Islet precursor cell (in vitro differentiated cells): Measurements from ENCODE around the gene SCGB1D1.

Experiments
- DNase-seq: peaks from one replicate; pipeline ENCODE4 v3.0.0-alpha.2; 2018

Gene SCGB1D1

DNA sequence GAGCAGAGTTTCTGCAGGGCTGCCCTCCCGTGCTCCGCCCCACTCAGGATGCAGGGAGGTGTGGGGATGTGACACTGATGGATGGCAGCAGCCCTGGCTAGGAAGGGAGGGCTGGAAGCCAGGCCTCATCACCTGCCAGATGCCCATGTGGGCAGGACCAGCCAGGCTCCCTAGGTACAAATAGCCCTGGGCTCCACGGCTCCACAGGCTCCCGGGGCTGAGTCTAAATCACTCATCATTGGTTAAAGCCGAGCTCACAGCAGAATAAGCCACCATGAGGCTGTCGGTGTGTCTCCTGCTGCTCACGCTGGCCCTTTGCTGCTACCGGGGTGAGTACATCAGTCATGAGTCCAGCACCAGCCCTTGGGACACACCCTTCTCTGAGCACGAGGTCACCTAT, at the start of gene SCGB1D1:
Gene SCGB1D1, plus strand, starts transcription at position 206 of the 400 bp plus-strand sequence. Its CDS starts 69 bp downstream, at position 275.
- no peak for DNase-seq

DNA sequence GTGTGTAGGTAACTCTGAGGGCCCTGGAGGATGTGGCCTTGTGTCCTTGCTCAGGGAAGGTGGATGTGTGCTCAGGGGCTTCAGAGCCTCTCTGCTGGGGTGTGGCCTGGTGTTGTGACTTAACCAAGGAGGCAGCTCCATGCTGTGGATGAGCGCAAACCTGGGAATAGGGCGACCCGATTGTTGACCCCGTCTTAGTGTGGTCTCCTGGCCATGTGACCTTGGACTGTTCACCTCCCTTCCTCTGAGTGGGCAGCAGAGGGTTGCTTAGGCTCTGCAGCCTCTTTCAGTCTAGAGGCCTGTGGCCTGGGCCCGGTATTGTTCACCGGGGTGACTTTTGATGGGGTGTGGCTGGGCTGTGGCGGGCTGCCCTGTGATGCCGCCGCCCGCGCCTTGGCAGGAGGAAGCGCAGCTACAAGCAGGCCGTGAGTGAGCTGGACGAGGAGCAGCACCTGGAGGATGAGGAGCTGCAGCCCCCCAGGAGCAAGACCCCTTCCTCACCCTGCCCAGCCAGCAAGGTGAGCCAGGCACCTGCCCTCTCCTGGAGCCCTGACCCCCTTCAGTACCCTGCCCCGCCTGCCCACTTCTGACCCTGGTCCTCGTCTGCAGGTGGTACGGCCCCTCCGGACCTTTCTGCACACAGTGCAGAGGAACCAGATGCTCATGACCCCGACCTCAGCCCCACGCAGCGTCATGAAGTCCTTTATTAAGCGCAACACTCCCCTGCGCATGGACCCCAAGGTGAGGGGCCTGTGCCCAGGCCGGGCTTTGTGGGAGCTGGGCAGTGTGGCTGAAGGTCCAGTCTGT, 49.5 kb upstream of the SCGB1D1 start:
- DNase-seq, result peak; percentile 42

GRCh38 chr11:62141111-62142042, 48.6 kb upstream of the SCGB1D1 start:
- DNase-seq, result peak; percentile 35

- peak; percentile 43 for DNase-seq
These were observed 48.0 kb upstream of the SCGB1D1 start for GRCh38 chr11:62142043-62142375.

GRCh38 chr11:62142921-62143320, 47.1 kb upstream of the SCGB1D1 start:
- peak; percentile 38 for DNase-seq

DNA sequence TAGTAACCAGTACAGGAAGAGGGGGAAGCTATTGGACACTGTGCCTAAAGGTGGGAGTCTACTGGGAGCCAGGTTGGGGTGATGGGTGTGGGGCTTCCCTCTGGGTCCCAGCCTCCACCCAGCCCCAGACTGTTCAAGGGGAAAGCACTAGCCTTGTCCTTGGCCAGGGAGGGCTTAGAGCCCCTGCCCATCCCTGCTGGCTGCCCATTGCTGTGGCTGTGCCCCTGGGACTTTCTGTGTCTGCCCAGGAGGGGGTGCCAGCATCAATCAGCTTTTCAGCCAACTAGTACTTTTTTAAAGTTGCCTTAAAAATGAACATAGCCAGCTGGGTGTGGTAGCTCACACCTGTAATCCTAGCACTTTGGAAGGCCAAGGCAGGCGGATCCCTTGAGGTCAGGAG, 46.3 kb upstream of the SCGB1D1 start:
- no peak for DNase-seq

GRCh38 chr11:62144641-62145255, 45.3 kb upstream of the SCGB1D1 start:
- DNase-seq, result peak; percentile 42

- peak; percentile 40 for DNase-seq
These were observed 44.6 kb upstream of the SCGB1D1 start for GRCh38 chr11:62145261-62145871.

- no peak for DNase-seq
These were observed 43.4 kb upstream of the SCGB1D1 start for GRCh38 chr11:62146476-62147200.

DNA sequence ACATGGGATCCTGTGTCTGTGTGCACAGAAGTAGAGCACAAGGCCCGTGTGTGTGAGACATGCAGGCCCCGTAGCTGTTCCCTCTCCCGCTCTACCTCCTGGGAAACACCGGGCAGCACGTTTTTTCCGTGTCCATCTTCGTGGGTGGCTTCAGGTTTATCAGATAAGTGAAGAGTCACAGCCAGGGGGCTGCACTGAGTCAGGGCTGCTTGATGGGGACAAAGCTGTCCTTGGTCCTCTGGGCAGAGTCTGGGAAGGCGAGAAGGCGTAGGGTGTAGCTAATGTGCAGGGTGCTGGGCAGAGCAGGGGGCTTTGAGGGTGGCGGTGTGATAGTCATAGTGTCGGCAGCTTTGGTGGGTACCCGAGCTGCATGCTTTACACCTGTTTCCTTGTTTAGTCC, 42.5 kb upstream of the SCGB1D1 start:
- DNase-seq, result peak; percentile 40

- peak; percentile 45 for DNase-seq
These were observed 41.6 kb upstream of the SCGB1D1 start for GRCh38 chr11:62148271-62148980.

GRCh38 chr11:62149986-62150886, 39.8 kb upstream of the SCGB1D1 start:
- peak; percentile 27 for DNase-seq

DNA sequence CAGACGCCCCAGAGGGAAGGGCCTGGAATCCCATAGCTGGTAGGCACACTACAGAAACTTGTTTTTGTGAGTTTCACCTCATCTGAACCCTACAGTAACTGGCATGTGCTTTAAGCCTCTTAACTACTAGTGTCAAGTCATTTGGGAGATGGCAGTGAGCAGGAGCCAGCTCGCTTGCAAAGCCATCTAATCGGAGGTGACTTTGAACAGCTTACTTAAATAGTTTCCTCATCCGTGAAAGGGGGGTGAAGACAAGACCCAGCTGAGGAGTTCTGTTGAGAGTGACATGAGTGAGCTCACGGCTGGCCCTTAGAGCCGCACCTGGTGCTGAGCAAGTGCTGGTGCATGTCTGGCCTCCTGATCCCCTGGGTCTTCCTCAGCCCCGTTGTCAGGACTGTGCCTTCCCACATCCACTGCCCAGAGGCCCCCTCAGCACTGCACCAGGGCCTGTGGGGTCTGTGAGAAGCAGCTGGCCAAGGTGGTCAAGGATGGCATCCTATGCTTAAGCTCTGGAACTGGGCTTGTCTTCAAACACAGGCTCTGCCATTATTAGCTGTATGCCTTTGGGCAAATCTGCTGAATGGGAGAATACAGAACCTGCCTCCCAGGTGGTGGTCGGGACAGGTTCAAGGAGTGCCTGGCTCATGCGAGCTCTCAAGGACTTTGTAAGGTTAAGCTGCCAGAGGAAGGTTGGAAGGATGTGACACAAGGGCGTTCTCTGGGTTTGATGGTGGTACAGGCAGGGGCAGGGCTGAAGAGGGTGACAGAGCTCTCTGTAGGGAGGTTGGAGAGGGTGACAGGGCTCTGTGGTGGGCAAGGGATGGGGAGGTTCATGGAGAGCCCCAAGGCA, 38.9 kb upstream of the SCGB1D1 start:
- DNase-seq, result peak; percentile 35

DNA sequence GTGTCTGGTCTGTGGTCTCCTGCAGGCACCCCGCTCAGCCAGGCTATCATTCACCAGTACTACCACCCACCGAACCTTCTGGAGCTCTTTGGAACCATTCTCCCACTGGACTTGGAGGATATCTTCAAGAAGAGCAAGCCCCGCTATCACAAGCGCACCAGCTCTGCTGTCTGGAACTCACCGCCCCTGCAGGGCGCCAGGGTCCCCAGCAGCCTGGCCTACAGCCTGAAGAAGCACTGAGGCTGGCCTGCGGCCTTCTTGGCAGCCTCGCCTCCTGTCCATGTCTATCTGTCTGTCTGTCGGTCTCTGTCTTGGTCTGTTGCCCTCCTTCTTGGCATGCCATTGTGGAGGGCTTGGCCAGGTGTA, 38.3 kb upstream of the SCGB1D1 start:
- peak; percentile 32 for DNase-seq

GRCh38 chr11:62152245-62153086, 37.5 kb upstream of the SCGB1D1 start:
- no peak for DNase-seq

- DNase-seq, result no peak
These were observed 37.0 kb upstream of the SCGB1D1 start for GRCh38 chr11:62153087-62153395.

DNA sequence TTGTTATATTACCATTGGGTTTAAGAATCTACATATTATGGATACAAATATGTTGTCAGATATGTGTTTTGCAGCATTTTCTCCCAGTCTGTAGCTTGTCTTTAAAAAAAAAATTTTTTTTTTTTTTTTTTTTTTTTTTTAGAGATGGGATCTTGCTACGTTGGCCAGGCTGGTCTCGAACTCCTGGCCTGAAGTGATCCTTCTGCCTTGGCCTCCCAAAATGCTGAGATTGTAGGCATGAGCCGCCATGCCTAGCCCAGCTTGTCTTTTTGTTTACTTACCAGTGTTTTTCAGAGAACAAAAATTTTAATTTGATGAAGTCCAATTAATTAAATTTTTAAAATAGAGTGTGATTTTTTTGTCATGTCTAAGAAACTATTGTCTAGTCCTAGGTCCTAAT, 36.4 kb upstream of the SCGB1D1 start:
- no peak for DNase-seq

DNA sequence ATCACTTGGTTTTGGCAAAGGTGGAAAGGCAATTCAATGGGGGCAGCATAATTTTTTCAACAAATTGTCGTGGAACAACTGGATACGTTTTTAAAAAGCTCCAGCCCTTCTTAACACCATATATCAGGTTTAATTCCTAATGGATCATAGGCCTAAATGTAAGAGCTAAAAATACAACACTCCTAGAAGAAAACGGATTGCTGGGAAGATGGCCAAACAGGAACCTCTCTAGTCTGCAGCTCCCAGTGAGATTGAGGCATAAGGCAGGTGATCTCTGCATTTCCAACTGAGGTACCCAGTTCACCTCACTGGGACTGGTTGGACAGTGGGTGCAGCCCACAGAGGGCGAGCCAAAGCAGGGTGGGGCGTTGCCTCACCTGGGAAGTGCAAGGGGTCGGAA, 32.4 kb upstream of the SCGB1D1 start:
- DNase-seq, result no peak

- no peak for DNase-seq
These were observed 23.6 kb upstream of the SCGB1D1 start for GRCh38 chr11:62166371-62166770.
